ENCODE results near the gene FLOT1.

FLOT1 gene, protein sequence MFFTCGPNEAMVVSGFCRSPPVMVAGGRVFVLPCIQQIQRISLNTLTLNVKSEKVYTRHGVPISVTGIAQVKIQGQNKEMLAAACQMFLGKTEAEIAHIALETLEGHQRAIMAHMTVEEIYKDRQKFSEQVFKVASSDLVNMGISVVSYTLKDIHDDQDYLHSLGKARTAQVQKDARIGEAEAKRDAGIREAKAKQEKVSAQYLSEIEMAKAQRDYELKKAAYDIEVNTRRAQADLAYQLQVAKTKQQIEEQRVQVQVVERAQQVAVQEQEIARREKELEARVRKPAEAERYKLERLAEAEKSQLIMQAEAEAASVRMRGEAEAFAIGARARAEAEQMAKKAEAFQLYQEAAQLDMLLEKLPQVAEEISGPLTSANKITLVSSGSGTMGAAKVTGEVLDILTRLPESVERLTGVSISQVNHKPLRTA

DNA sequence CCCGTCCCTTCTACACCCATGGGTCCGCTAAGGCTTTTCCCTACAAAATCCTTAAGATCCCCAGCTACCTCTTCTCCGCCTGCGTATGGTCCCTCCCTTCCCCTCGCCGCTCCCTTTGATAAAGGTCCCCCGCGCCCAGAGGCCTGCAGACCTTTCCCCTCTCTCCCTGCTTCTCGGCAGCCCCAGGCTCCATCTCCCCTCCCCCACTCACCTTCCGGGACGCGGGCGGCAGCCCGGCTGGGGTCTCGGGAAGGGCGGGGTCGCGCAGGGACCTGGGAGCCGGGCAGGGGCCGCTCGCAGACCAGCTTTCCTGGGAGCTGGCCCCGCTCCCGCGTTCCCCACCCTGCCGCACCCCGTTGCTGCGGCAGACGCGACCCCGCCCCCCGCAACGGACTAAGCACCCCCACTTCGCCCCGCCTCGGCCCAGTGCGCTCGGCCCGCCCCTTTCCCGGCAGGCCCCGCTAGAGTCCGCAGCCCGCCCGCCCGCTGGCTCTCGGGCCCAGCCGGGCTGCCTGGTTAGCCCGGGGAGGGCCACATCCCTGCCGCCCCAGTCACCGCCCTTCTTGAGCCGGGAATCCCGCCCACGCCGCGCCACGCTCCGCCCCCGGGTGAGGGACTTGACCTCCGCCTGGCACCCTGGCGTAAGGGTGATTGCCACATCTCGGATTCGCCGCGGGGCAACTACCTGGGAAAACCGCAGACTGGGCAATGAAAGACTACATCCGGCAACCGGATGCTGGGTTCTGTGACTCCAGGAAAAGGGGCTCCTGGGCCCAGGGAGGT is at the start of gene FLOT1:
TSS of gene FLOT1 (minus strand) at position 372 of the 783 bp plus-strand sequence. CDS start 498 bp downstream, outside the sequence.
- peak; percentile 84 for DNase-seq (ENCODE audit: low spot score)

DNA sequence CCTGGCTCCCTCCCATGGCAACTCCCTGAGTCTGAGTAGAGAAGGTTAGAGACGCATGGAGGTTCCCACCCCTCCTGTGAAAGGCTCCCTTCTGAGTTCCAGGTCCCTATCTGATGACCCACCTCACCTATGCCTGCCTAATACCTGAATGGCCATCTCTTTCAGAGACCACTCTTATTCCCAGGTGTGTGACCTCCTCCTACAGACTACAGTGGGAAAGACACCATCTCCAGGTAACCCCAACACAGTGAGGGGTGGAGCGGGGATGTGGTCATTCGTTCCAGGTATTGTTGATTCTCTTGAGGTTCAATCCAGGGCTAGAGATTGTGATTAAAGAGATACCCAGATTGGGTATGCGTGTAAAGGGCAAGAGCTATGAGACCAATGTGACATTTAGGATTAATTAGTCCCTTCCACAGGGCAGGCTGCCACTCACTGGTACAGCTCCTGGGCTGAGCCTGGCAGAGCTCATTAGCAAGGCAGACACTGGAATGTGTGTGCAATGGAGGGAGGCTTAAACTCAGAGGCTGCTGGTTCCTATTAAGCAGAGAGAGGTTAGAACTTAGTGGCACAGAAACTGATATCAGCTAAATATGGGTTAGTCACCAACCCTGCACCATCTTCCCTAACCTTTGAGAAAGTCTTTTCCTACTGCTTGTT is 48.4 kb upstream of the FLOT1 start:
- no peak for DNase-seq (ENCODE audit: low spot score)

- DNase-seq (ENCODE audit: low spot score) = no peak
Measured at GRCh38 chr6:30789606-30790005, 47.1 kb upstream of the FLOT1 start.

DNA sequence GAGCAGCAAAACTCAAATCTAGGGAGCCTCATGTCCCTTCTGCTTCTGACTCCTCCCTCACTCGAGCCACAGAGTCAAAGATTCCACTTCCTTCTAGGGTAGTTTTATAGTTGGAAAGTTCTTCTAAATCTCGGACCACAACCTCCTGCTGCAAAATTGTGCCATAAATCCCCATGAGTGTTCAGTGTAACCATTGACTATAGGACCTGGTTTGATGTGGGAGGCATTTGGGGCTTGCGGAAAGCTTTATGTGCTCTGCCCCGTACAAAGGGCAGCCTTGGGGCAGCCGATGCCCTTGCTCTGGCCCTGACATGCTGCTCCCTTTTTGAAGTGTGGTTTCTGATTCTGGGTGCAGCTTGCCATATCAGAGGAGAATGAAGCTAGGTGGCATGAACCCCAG is 45.5 kb upstream of the FLOT1 start:
- no peak for DNase-seq (ENCODE audit: low spot score)

GRCh38 chr6:30782425-30783014 is 40.0 kb upstream of the FLOT1 start:
- DNase-seq (ENCODE audit: low spot score) = no peak

DNA sequence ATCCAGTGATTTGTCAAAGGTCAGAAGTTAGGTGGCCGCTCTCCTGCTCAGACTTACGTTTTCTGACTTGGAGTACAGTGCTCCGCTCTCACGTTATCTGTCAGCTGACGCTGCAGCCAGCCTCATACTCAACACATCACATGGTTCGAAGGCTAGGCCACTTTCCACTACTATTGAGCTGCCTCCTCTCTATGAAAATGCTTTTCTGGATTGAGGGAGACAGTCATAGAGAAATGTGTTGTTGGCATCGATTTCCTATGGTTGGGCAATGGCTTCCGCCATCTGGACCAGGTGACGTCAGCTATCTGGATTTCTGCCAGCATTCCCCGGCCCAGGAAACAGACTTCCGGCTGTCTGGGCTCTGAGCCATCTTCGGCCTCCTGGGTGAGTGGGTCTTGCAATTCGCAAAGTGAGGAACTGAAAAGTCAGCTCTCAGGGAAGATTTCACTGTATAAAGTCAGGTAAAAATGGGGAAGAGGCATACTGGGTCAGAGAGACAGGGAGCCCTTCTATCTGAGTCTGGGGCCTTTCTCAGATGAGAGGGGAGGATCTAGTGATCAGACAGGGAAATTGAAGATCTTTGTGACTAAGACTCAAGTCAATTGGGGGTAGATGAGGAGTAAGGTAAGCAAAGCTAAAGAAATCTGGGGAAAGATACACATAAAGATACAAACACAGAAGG is 39.4 kb upstream of the FLOT1 start:
- DNase-seq (ENCODE audit: low spot score) = peak; percentile 50

- DNase-seq (ENCODE audit: low spot score) = no peak
Measured at GRCh38 chr6:30781395-30781742, 38.9 kb upstream of the FLOT1 start.

GRCh38 chr6:30780642-30780920 is 38.1 kb upstream of the FLOT1 start:
- no peak for DNase-seq (ENCODE audit: low spot score)

DNA sequence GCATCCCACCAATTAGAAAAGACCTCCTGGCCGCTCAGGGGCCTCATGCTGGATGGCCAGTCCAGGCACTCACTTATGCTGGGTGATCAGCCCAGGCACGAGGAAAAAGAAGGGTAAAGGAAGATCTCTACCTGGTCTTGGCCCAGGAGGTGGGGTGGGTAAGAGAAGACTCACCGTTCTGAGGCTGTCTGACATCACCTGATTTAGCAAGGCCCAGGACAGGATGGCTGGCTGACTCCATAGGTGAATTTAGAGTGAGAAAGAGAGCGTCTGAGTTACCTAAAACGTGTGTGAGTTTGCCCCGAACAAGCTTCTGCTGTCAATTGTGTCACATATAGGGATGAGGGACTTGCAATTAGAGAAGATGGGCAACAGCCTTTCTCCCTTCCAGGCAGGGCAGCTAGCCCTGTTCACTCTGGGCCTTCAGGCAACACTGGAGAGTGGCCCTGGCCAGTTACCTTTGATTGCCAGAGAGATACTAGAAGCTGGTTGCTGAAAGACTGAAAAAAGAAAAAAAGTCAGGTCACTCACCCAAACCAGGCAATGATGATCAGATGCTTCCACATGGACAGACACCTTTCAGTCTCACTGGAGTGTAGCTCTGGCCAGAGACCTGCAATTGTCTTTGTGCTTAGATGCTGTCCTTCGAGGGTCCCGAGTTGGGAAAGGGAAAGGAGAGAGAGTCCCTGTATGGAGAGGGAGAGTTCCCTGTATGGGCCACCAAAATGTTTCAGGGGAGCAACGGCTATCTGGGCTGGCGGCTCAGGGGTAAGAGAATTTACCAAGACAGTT is 37.6 kb upstream of the FLOT1 start:
- DNase-seq (ENCODE audit: low spot score) = no peak

DNA sequence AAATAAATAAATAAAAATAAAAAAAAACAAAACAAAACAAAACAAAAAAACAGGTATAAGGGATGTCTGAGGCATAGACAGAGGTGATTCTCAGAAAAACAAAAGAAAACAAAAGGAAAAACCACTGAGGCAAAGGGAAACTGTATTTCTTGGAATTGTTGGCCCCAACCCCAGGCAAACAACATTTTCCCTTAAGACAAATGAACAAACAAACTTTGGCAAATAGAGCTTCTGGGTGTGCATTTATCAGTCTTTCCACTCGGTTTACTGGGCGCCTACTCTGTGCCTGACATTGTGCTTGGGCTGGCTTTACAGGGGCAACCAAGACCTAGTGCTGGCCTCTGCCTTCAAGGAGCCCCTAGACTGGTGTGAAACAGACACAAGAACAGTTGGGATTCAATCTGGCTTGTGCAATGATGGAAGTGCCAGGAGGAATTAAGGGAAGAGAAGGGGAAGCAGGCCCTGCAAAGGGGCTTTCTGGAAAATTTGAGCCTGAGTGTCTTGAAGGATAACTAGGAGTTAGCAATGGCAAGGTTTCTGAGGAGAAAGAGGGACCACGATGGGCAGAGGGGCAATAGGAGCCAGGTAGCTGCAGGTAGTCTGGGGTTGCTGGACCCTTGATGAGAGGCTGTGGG is 35.6 kb upstream of the FLOT1 start:
- DNase-seq (ENCODE audit: low spot score) = no peak

DNA sequence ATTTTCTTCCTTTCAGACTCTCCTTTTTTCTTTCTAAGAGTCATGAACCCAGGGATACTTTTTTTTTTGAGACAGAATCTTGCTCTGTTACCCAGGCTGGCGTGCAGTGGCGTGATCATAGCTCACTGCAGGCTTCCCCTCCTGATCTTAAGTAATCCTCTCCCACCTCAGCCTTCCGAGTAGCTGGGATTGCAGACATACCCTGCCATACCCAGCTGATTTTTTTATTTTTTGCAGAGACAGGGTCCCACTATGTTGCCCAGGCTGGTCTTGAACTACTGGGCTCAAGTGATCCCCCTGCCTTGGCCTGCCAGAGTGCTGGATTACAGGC is 34.6 kb upstream of the FLOT1 start:
- DNase-seq (ENCODE audit: low spot score) = no peak

- no peak for DNase-seq (ENCODE audit: low spot score)
Measured at GRCh38 chr6:30776390-30777154, 34.1 kb upstream of the FLOT1 start.

DNA sequence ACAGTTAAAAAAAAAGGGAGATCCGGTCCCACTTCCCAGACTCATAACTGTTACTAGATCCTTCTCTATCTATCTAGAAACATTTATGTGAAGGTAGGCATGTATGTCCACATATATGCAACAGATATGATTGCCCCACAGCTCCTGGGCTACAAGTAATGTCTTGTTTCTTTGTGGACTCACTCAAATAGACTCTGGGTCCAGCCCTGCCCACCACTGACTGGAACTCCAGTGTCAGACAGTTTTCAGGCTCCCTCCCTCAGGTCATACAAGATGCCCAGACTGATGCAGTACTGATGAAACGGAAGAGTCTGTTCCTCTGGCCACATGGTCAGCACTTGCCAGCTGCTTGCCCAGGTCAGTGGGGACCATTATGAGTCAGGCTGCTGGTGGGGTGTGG is 32.6 kb upstream of the FLOT1 start:
- DNase-seq (ENCODE audit: low spot score) = no peak

- no peak for DNase-seq (ENCODE audit: low spot score)
Measured at GRCh38 chr6:30774701-30775100, 32.2 kb upstream of the FLOT1 start.

GRCh38 chr6:30770592-30770991 is 28.1 kb upstream of the FLOT1 start:
- no peak for DNase-seq (ENCODE audit: low spot score)

- DNase-seq (ENCODE audit: low spot score) = no peak
Measured at GRCh38 chr6:30769853-30770524, 27.5 kb upstream of the FLOT1 start.

DNA sequence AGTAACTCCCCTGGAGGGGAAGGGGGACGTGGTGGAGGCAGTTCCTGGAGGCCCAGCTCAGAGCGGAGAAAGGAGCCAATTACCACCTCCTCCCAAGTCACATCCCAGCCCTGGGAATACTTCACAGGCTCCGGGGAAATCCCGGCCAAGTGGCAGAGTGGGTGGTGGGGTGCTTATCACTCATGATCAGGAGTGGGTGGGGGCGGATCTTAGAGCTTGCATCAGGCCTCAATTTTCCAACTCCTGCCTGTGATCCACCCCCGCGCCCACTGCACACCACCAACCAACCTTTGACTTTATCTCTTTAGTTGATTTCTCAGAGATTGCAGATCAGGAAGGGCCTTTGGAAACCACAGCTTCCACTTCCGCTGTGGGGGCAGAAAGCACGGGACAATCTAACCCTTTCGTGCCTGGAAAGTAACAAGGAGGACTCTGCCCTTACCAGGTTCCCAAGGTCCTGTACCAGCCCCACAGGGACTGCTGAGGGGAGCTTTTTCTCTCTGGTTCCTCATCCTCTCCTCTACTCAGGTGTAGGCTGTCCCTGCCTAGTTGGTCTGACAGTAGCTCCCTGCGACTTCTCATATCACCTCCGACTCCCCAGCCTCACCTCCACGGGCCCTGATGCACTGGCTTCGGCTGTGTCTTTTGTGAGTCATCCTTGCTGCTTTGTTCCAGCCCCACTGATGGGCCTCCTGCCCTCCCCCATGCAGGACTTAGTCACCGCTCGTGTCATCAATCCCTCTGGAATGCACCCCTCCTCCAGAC is 26.8 kb upstream of the FLOT1 start:
- DNase-seq (ENCODE audit: low spot score) = no peak

DNA sequence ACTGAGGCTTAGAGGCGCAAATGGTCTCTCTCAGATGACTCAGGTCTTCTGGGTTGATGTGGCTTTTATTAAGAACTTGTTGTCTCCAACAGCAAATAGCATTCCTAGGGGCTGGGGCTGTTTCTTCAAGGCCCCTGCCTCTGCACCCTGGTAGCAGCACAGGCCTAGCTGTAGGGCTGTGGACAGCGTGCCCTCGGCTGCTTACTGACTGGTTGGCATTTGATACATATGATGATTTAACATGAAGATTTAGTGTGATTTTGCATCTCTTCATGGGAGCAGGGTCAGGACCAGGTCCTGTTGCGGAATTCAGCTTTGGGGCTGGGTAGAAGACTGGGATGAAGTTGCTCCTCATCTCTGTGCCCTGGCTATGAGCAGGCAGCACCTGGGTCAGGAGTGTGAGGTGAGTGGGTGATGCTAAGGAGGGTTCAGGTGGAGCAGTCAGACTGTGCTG is 26.2 kb upstream of the FLOT1 start:
- DNase-seq (ENCODE audit: low spot score) = no peak

- no peak for DNase-seq (ENCODE audit: low spot score)
Measured at GRCh38 chr6:30767944-30768301, 25.4 kb upstream of the FLOT1 start.

Data from HuH-7 (cell line).